IMR-90 (cell line): ENCODE results near the gene LMO2. TPM values are rescaled to one million over a fixed set of nuclear protein-coding genes. Genes with fewer than 3 reads are reported as not detected.

Source experiments
- ATAC-seq: fragments of 200-7000 bp; cut with Tn5 transposase; 2 replicates; pipeline ENCODE4 v1.9.1; 2020; ENCODE audit warnings: low read depth, mild to moderate bottlenecking, moderate library complexity
- BruUV-seq: library from RNA; stranded (reverse); fragments of 400-500 nt; replicated peaks from 2 replicates; lab custom pipeline; 2021; lab: Mats Ljungman, UMichigan
- CTCF ChIA-PET: fragments of 300-600 bp; formaldehyde crosslinking; extraction: SDS; loops from one replicate; lab custom pipeline; 2021; ENCODE audit warnings: antibody characterized with exemption; lab: Yijun Ruan, JAX
- POLR2A ChIA-PET: fragments of 300-600 bp; sonication (Branson Sonifier 250); formaldehyde crosslinking; loops from one replicate; lab custom pipeline; 2022; ENCODE audit warnings: antibody characterized with exemption; ENCODE audit not compliant: unreplicated experiment; lab: Charles Lee
- DNase-seq: peaks from one replicate; pipeline ENCODE4 v3.0.0; 2013
- H2AFZ ChIP-seq: replicated peaks from 2 replicates; pipeline ENCODE3; 2013; ENCODE audit warnings: low read length, mild to moderate bottlenecking; ENCODE audit not compliant: poor library complexity
- H2AK5ac ChIP-seq: 2 replicates; pipeline ENCODE4 v1.6.1; 2013; ENCODE audit warnings: low read depth, low read length, inconsistent platforms
- H2AK9ac ChIP-seq: replicated peaks from 2 replicates; pipeline ENCODE3; 2013; ENCODE audit warnings: mild to moderate bottlenecking, low read depth, low read length, moderate library complexity; ENCODE audit not compliant: poor library complexity
- H2BK120ac ChIP-seq: 2 replicates; pipeline ENCODE4 v1.6.1; 2013; ENCODE audit warnings: low read depth, low read length, inconsistent platforms
- H2BK15ac ChIP-seq: 3 replicates; pipeline ENCODE4 v1.6.1; 2013; ENCODE audit warnings: low read depth, low read length, inconsistent platforms
- H2BK20ac ChIP-seq: 2 replicates; pipeline ENCODE4 v1.6.1; 2013; ENCODE audit warnings: low read depth, mild to moderate bottlenecking, inconsistent platforms, low read length, moderate library complexity
- H2BK5ac ChIP-seq: 2 replicates; pipeline ENCODE4 v1.6.1; 2013; ENCODE audit warnings: mild to moderate bottlenecking, low read depth, low read length, inconsistent platforms; ENCODE audit not compliant: poor library complexity, severe bottlenecking
- H3K14ac ChIP-seq: replicated peaks from 2 replicates; pipeline ENCODE4 v1.6.1; 2013; ENCODE audit warnings: low read depth, low read length, inconsistent platforms
- H3K18ac ChIP-seq: 2 replicates; pipeline ENCODE4 v1.6.1; 2013; ENCODE audit warnings: low read depth, low read length, control low read depth
- H3K23ac ChIP-seq: 2 replicates; pipeline ENCODE4 v1.6.1; 2013; ENCODE audit warnings: low read depth, low read length, inconsistent platforms
- H3K27ac ChIP-seq: 2 replicates; pipeline ENCODE4 v1.5.1; 2013; ENCODE audit warnings: mild to moderate bottlenecking, control low read depth, low read length; ENCODE audit not compliant: insufficient read depth
- H3K27me3 ChIP-seq: 2 replicates; pipeline ENCODE4 v1.6.1; 2013; ENCODE audit warnings: low read length; ENCODE audit not compliant: control insufficient read depth, insufficient read depth
- H3K36me3 ChIP-seq: 2 replicates; pipeline ENCODE4 v1.6.1; 2013; ENCODE audit warnings: low read length, mixed read lengths; ENCODE audit not compliant: control insufficient read depth, insufficient read depth
- H3K4ac ChIP-seq: 2 replicates; pipeline ENCODE4 v1.6.1; 2013; ENCODE audit warnings: low read depth, low read length, inconsistent platforms
- H3K4me1 ChIP-seq: 2 replicates; pipeline ENCODE4 v1.6.1; 2013; ENCODE audit warnings: low read length, mixed read lengths; ENCODE audit not compliant: control insufficient read depth, insufficient read depth
- H3K4me2 ChIP-seq: 2 replicates; pipeline ENCODE4 v1.6.1; 2013; ENCODE audit warnings: low read depth, mild to moderate bottlenecking, control low read depth, low read length, moderate library complexity
- H3K4me3 ChIP-seq: 2 replicates; pipeline ENCODE4 v1.5.1; 2013; ENCODE audit warnings: low read depth, mild to moderate bottlenecking, control low read depth, low read length, moderate library complexity; ENCODE audit not compliant: insufficient read depth
- H3K56ac ChIP-seq: 2 replicates; pipeline ENCODE4 v1.6.1; 2013; ENCODE audit warnings: low read length, inconsistent platforms; ENCODE audit not compliant: insufficient read depth; ENCODE audit errors: extremely low read depth
- H3K79me1 ChIP-seq, 2 experiments: 2 replicates each; pipeline ENCODE4 v1.6.1; 2013; ENCODE audit warnings: low read length in 2 of 2, inconsistent platforms in 1 of 2, low read depth in 1 of 2
- H3K9ac ChIP-seq: 2 replicates; pipeline ENCODE4 v1.6.1; 2013; ENCODE audit warnings: low read depth, low read length, control low read depth
- H3K9me1 ChIP-seq: 2 replicates; pipeline ENCODE4 v1.6.1; 2013; ENCODE audit warnings: low read length, inconsistent platforms; ENCODE audit not compliant: insufficient read depth
- H3K9me3 ChIP-seq: 2 replicates; pipeline ENCODE4 v1.6.1; 2013; ENCODE audit warnings: low read length; ENCODE audit not compliant: control insufficient read depth, insufficient read depth
- H4K20me1 ChIP-seq: 2 replicates; pipeline ENCODE4 v1.6.1; 2013; ENCODE audit warnings: low read length, inconsistent platforms; ENCODE audit not compliant: insufficient read depth
- H4K5ac ChIP-seq: 2 replicates; pipeline ENCODE4 v1.6.1; 2013; ENCODE audit warnings: mild to moderate bottlenecking, low read depth, low read length, control low read depth
- H4K8ac ChIP-seq, 2 experiments: 2 replicates each; pipeline ENCODE4 v1.6.1; 2013; ENCODE audit warnings: low read depth in 2 of 2, low read length in 2 of 2, control low read depth in 1 of 2, inconsistent platforms in 1 of 2
- H4K91ac ChIP-seq: 2 replicates; pipeline ENCODE4 v1.6.1; 2013; ENCODE audit warnings: low read depth, low read length, inconsistent platforms; ENCODE audit not compliant: insufficient read depth
- ELK1 ChIP-seq: fragments of 150-350 bp; IDR thresholded peaks from 2 replicates; pipeline ENCODE4 v1.6.1; 2016; ENCODE audit warnings: low read depth, mild to moderate bottlenecking, low read length, moderate library complexity, borderline replicate concordance
- RAD21 ChIP-seq: IDR thresholded peaks from 2 replicates; pipeline ENCODE4 v1.6.1; 2012; ENCODE audit warnings: low read length, improper control_type of control experiment
- USF2 ChIP-seq: fragments of 150-350 bp; IDR thresholded peaks from 2 replicates; pipeline ENCODE4 v1.6.1; 2017; ENCODE audit warnings: mild to moderate bottlenecking, antibody characterized with exemption, low read length, low read depth
- WGBS, 2 experiments: methylation state at CpG; one replicate each; pipeline versions ENCODE4 v1.1.5 to v1.1.7; 2013; ENCODE audit warnings: missing lambda C conversion rate in 2 of 2; ENCODE audit not compliant: insufficient read length in 1 of 2; ENCODE audit errors: extremely low coverage in 2 of 2; 5-methylcytosine and 5-hydroxymethylcytosine counted together
- dilution Hi-C: fragments of 300-500 bp; cut with HindIII; formaldehyde crosslinking; loops from one replicate; pipeline ENCODE4 v1.14.3; 2018; ENCODE audit warnings: low sequenced_read_pairs; ENCODE audit not compliant: unreplicated experiment
- in situ Hi-C: fragments of 300-500 bp; cut with MboI; formaldehyde crosslinking; loops from 3 replicates; pipeline ENCODE4 v1.14.3; 2019; ENCODE audit warnings: low sequenced_read_pairs, inconsistent platforms, mixed read lengths
- intact Hi-C: fragments of 100-400 bp; cut with micrococcal nuclease; formaldehyde crosslinking; loops from 2 replicates; pipeline ENCODE4 v1.10.0; 2022
- polyA plus RNA-seq, 3 experiments: library from polyadenylated mRNA; depleted of rRNA; stranded (reverse); fragments of >200 nt; gene quantifications; 2 replicates each; pipeline ENCODE4 v1.2.3, GENCODE V29; 2012; ENCODE audit warnings: low replicate concordance in 1 of 3
- total RNA-seq: library from RNA; depleted of rRNA; stranded (reverse); fragments of >200 nt; gene quantifications from 2 replicates; pipeline ENCODE4 v1.2.3, GENCODE V29; 2012

The LMO2 gene
- total and polyA plus RNA-seq, 2 of the 4 experiments (the other 2 are of a cell fraction) = not detected

- dilution Hi-C loops = no loop called here
- intact Hi-C loops = no loop called here
- Histone ChIP-seq H2BK15ac (no peak overlapping the region), H4K20me1 (0 out of 2 replicates have a peak, but pooled peaks cover 3% of the 10 kb centered on the region), H3K18ac (no peak overlapping the region), H3K79me1 (no peaks in the 10 kb centered on the region), H4K8ac (no peak overlapping the region), H3K9me3 (no peaks in the 10 kb centered on the region), H3K36me3 (no peaks in the 10 kb centered on the region), H3K9me1 (peaks cover 2% of the 10 kb centered on the region; the same call in 1 of the 2 replicates), H2BK120ac (no peak overlapping the region), H3K4ac (no peak overlapping the region), H2BK20ac (no peak overlapping the region), H3K9ac (no peak overlapping the region), H3K27ac (no peak overlapping the region), H2AK5ac (no peak overlapping the region), H3K23ac (no peak overlapping the region), H3K14ac (no peak overlapping the region), H2BK5ac (no peak overlapping the region), H3K4me3 (no peak overlapping the region), H3K4me2 (no peak overlapping the region), H4K91ac (no peak overlapping the region), H3K27me3 (peaks cover 74% of the 10 kb centered on the region), H4K5ac (no peak overlapping the region), H3K4me1 (no peaks in the 10 kb centered on the region), H2AK9ac (no peak overlapping the region), H2AFZ (no peak overlapping the region), H3K56ac (no peak overlapping the region)
- CTCF ChIA-PET = interaction anchor here (0.8 kb wide), 1 partner anchor 127 kb away, joined by 4 read pairs; no protein-coding TSS in a partner anchor
- POLR2A ChIA-PET = no interaction called here
- 60% methylated on average over 3 of the region's 6 CpGs; no CpG with 5 or more reads in 1 of the 2 experiments for WGBS, 2 experiments
- TF ChIP-seq RAD21 = no peak
- no peak for TF ChIP-seq ELK1
- TF ChIP-seq USF2 = no peak
- DNase-seq (no peak), ATAC-seq (no peak)
- no TSS peak for BruUV-seq
- in situ Hi-C loops = loop anchor here (5.0 kb wide), 1 partner anchor 106 kb away; no protein-coding TSS in a partner anchor
Measured at GRCh38 chr11:33861386-33861785, 30.5 kb downstream of the LMO2 start.
